ENCODE results near the gene SRMS.

SRMS gene

DNA sequence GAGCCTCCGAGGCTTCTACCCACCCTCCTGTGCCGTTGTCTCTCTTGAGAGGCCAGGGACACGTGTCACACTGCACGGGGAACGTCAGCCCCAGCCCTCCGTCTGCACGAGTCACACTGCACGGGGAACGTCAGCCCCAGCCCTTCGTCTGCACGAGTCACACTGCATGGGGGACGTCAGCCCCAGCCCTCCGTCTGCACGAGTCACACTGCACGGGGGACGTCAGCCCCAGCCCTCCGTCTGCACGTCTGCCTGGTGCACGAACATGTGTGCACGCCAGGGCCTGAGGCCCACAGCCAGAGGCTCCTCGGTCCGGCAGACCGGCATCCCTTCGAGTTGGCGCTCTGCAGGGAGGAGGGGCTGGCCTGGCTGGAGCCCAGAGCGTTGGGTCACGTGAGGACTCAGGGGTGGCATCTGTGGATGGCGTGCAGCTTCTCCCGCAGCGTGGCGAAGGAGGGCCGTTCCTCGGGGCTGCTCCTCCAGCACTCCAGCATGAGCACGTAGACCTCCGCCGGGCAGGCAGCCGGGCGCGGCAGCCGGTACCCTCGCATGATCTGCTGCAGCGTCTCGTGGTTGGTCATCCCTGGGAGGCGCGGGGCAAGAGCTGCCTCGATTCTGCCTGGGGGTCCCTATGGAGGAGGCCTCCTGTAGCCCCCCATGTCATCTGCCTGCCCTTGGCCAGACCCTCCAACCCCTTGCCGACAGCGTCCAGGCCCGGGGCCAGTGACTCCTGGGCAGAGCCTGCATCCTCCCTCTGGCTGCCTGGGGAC lies 6.9 kb downstream of the SRMS start:
- Histone ChIP-seq H3K27me3 (peaks cover 50% of the 10 kb centered on the region), H3K4me3 (ENCODE audit: low read depth in 1 of 2, low read length in 1 of 2) (no peak overlapping the region), H3K27ac (no peak overlapping the region), H3K9me3 (no peaks in the 10 kb centered on the region), H3K36me3 (no peaks in the 10 kb centered on the region), H3K4me1 (ENCODE audit: control insufficient read depth in 1 of 2, insufficient read depth in 1 of 2, low read depth in 1 of 2, low read length in 1 of 2) (peaks cover 17 to 26% of the 10 kb centered on the region in 2 experiments)
- TF ChIP-seq, protein P1, sequence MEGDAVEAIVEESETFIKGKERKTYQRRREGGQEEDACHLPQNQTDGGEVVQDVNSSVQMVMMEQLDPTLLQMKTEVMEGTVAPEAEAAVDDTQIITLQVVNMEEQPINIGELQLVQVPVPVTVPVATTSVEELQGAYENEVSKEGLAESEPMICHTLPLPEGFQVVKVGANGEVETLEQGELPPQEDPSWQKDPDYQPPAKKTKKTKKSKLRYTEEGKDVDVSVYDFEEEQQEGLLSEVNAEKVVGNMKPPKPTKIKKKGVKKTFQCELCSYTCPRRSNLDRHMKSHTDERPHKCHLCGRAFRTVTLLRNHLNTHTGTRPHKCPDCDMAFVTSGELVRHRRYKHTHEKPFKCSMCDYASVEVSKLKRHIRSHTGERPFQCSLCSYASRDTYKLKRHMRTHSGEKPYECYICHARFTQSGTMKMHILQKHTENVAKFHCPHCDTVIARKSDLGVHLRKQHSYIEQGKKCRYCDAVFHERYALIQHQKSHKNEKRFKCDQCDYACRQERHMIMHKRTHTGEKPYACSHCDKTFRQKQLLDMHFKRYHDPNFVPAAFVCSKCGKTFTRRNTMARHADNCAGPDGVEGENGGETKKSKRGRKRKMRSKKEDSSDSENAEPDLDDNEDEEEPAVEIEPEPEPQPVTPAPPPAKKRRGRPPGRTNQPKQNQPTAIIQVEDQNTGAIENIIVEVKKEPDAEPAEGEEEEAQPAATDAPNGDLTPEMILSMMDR (IDR thresholded peaks at IDR 0.05) = no peak

DNA sequence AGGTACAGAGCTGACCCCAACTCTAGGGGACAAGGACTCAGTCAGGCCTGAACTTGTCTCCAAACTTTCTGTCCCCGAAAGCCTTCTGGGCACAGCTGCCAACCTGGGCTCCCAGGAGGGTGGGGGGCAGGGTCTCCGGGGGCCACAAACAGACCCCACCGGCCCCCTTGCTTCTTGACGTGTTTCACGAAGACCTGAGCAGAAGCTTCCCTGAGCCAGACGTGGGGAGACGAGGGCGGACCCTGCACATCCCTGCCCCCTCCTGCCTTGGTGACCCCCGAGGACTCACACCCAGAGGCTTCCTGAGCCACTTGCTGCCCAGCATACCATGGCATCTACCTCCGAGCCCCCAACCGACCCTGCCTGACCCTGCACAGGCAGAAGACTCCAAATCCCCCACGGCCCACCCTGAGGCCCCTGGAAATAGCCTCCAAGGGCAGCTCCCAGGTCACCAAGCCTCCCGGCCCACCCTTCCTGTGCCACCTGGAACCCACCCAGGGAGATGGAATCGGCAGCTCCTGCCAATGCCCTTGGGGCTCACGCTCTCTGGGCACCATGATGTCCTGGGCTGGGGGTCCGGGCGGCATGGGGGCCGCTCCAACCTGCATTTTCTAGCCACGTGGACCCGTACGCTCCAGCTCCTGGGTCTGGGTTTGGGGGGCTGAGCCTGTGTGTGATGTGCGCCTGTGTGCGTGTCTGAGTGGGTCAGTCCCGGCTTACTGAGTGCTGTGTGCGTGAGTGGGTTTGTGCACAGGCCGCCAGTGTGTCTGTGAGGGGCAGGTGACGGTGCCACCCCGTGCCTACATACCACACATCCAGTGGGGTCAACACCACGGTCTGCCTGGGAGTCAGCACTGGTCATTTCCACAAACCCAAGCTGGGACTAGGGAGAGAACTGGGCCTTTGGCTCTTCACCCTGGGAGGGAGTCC lies 7.8 kb downstream of the SRMS start:
- no peaks in the 10 kb centered on the region for H3K9me3 ChIP-seq
- H3K27me3 ChIP-seq = peaks cover 48% of the 10 kb centered on the region
- H3K4me1 ChIP-seq (ENCODE audit: control insufficient read depth in 1 of 2, insufficient read depth in 1 of 2, low read depth in 1 of 2, low read length in 1 of 2) = peaks cover 17 to 26% of the 10 kb centered on the region in 2 experiments
- no peak overlapping the region for H3K4me3 ChIP-seq (ENCODE audit: low read depth in 1 of 2, low read length in 1 of 2)
- H3K36me3 ChIP-seq = no peaks in the 10 kb centered on the region
- no peak overlapping the region for H3K27ac ChIP-seq
- TF ChIP-seq, protein P1 (IDR thresholded peaks at IDR 0.05) = no peak

DNA sequence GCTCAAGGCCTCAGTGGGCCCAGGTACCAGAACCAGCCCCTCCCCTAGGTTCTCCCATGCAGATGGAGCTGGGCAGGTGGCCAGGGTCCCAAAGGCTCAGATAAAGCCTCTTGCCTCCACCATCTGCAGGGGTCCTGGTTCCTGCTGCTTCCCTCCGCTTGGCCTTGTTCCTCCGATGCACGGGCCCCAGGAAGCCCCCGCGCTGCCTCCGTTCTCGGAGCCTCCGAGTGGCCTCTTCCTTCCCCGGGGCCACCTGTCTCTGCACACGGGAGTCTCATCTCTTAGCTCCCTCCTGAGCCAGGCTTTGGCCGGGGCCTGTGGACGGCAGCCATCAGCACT lies 8.5 kb downstream of the SRMS start:
- H3K36me3 ChIP-seq = no peaks in the 10 kb centered on the region
- peaks cover 17 to 26% of the 10 kb centered on the region in 2 experiments for H3K4me1 ChIP-seq (ENCODE audit: control insufficient read depth in 1 of 2, insufficient read depth in 1 of 2, low read depth in 1 of 2, low read length in 1 of 2)
- TF ChIP-seq, protein P1 (IDR thresholded peaks at IDR 0.05) = no peak
- no peaks in the 10 kb centered on the region for H3K9me3 ChIP-seq
- H3K4me3 ChIP-seq (ENCODE audit: low read depth in 1 of 2, low read length in 1 of 2) = no peak overlapping the region
- H3K27me3 ChIP-seq = peaks cover 48% of the 10 kb centered on the region
- H3K27ac ChIP-seq = no peak overlapping the region

DNA sequence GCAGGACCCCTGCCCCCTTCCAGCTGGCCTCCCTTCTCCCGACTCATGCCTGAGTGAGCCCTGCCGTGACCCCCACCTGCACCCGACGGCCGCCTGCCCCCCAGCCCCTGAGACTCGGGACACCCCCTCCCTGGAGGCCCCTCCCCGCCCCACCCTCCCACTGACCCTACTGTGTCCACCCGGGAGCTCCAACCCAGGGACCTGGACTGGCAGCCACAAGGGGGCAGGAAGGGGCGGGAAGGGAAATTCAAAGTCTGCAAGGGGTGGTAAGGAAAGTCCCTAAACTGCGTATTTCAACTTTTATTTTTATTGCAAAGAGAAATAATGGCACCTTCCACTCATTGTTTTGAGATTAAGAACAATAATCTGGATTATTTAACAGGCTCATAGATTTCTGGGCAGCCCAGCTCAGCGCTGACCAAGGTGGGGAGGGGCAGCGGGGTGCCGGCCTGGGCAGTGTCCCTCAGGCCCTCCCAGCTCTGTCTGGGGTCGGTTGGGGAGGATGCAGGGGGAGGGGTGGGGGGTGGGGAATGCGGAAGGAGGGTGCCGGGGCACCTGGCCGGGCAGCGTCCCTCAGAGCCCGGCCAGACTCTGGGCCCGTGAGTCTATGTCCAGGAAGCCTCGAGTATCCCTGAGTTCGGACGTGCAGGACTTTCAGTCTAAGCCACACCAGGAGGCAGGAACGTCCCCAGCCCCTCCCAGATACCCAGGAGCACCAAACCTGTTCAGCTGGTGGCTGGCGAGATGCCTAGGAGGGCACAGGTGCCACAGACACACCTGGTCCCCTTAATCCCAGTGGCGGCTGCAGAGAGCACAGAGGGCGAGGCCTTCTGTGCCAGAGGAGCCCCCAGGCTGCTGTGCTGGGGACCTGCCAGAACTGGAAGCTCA lies 9.1 kb downstream of the SRMS start:
- Histone ChIP-seq H3K27ac (peak overlapping the region; percentile 79), H3K4me1 (ENCODE audit: control insufficient read depth in 1 of 2, insufficient read depth in 1 of 2, low read depth in 1 of 2, low read length in 1 of 2) (peaks cover 17 to 26% of the 10 kb centered on the region in 2 experiments), H3K27me3 (peaks cover 51% of the 10 kb centered on the region)

More for the DNA sequence above, 9.1 kb downstream of the SRMS start:
- H3K36me3 ChIP-seq = no peaks in the 10 kb centered on the region
- H3K4me3 ChIP-seq (ENCODE audit: low read depth in 1 of 2, low read length in 1 of 2) = peak overlapping the region; percentile 58 to 68
- TF ChIP-seq, protein P1 (IDR thresholded peaks at IDR 0.05) = no peak
- H3K9me3 ChIP-seq = no peaks in the 10 kb centered on the region
